Mononuclear cell (primary cell): ENCODE data around the gene PSMC1. TPM values are rescaled to one million over a fixed set of nuclear protein-coding genes. Genes with fewer than 3 reads are reported as not detected.

ENCODE experiments used
- H3K27me3 ChIP-seq: 2 replicates; pipeline ENCODE4 v1.6.0; 2011; ENCODE audit warnings: low read length, control low read depth; ENCODE audit not compliant: insufficient read depth
- H3K4me1 ChIP-seq: 2 replicates; pipeline ENCODE4 v1.5.1; 2011; ENCODE audit warnings: mild to moderate bottlenecking, low read length, control low read depth; ENCODE audit not compliant: insufficient read depth
- H3K4me3 ChIP-seq: 2 replicates; pipeline ENCODE4 v1.5.1; 2011; ENCODE audit warnings: mild to moderate bottlenecking, low read length, moderate library complexity
- H3K9me3 ChIP-seq: 2 replicates; pipeline ENCODE4 v1.5.1; 2011; ENCODE audit warnings: low read depth, mild to moderate bottlenecking, control low read depth, low read length
- total RNA-seq: library from RNA; depleted of rRNA; stranded (reverse); fragments of >200 nt; gene quantifications from one replicate; pipeline ENCODE4 v1.2.3, GENCODE V29; 2012

PSMC1 gene
- total RNA-seq, 1 donor = 107 TPM

GRCh38 chr14:90303473-90303872 lies 47.1 kb downstream of the PSMC1 start:
- Histone ChIP-seq H3K4me3 (no peak overlapping the region), H3K9me3 (no peaks in the 10 kb centered on the region), H3K27me3 (no peaks in the 10 kb centered on the region), H3K4me1 (peaks cover 28% of the 10 kb centered on the region)

- H3K4me3 ChIP-seq = no peak overlapping the region
- H3K9me3 ChIP-seq = no peaks in the 10 kb centered on the region
- no peaks in the 10 kb centered on the region for H3K27me3 ChIP-seq
- peaks cover 18% of the 10 kb centered on the region for H3K4me1 ChIP-seq
Measured at GRCh38 chr14:90304502-90304901, 48.1 kb downstream of the PSMC1 start.

- Histone ChIP-seq H3K9me3 (no peaks in the 10 kb centered on the region), H3K4me1 (peaks cover 12% of the 10 kb centered on the region), H3K27me3 (no peaks in the 10 kb centered on the region), H3K4me3 (no peak overlapping the region)
Measured at GRCh38 chr14:90305176-90305601, 48.8 kb downstream of the PSMC1 start.

GRCh38 chr14:90308561-90308960 lies 52.2 kb downstream of the PSMC1 start:
- Histone ChIP-seq H3K4me1 (peaks cover 5% of the 10 kb centered on the region), H3K9me3 (no peaks in the 10 kb centered on the region), H3K4me3 (no peak overlapping the region), H3K27me3 (no peaks in the 10 kb centered on the region)

GRCh38 chr14:90317286-90317685 lies 60.9 kb downstream of the PSMC1 start:
- H3K4me1 ChIP-seq = no peaks in the 10 kb centered on the region
- no peaks in the 10 kb centered on the region for H3K27me3 ChIP-seq
- no peak overlapping the region for H3K4me3 ChIP-seq
- no peaks in the 10 kb centered on the region for H3K9me3 ChIP-seq

GRCh38 chr14:90318016-90318415 lies 61.7 kb downstream of the PSMC1 start:
- Histone ChIP-seq H3K4me3 (no peak overlapping the region), H3K9me3 (no peaks in the 10 kb centered on the region), H3K4me1 (no peaks in the 10 kb centered on the region)

GRCh38 chr14:90319173-90319572 lies 62.8 kb downstream of the PSMC1 start:
- H3K27me3 ChIP-seq = no peaks in the 10 kb centered on the region
- H3K4me1 ChIP-seq = no peaks in the 10 kb centered on the region
- H3K4me3 ChIP-seq = no peak overlapping the region
- no peaks in the 10 kb centered on the region for H3K9me3 ChIP-seq

More at GRCh38 chr14:90318016-90318415, 61.7 kb downstream of the PSMC1 start:
- H3K27me3 ChIP-seq = no peaks in the 10 kb centered on the region

GRCh38 chr14:90319634-90320541 lies 63.5 kb downstream of the PSMC1 start:
- Histone ChIP-seq H3K4me1 (no peaks in the 10 kb centered on the region), H3K4me3 (no peak overlapping the region), H3K9me3 (no peaks in the 10 kb centered on the region), H3K27me3 (no peaks in the 10 kb centered on the region)

GRCh38 chr14:90321891-90322290 lies 65.5 kb downstream of the PSMC1 start:
- H3K4me1 ChIP-seq = no peaks in the 10 kb centered on the region
- H3K9me3 ChIP-seq = no peaks in the 10 kb centered on the region
- H3K27me3 ChIP-seq = no peaks in the 10 kb centered on the region
- H3K4me3 ChIP-seq = no peak overlapping the region

Other genes starting within 250 kb of the PSMC1 start
- gene KCNK13, start 194.6 kb upstream of the PSMC1 start, total RNA-seq = 0.42 TPM
- gene NRDE2, start 75.4 kb downstream of the PSMC1 start, total RNA-seq = 15.0 TPM
- gene CALM1, start 140.5 kb downstream of the PSMC1 start, total RNA-seq = 718 TPM